C4-2B (cell line): ENCODE data around the gene DIPK1A.

Source experiments
- H3K27ac ChIP-seq: fragments of 450-650 bp; 2 replicates; pipeline ENCODE4 v1.5.1; 2017
- CTCF ChIP-seq: fragments of 450-650 bp; conservative IDR thresholded peaks from 2 replicates; pipeline ENCODE4 v1.5.1; 2017; ENCODE audit warnings: mild to moderate bottlenecking
- ZFX ChIP-seq: fragments of 450-650 bp; IDR thresholded peaks from 2 replicates; pipeline ENCODE4 v1.6.1; 2017

Gene DIPK1A

DNA sequence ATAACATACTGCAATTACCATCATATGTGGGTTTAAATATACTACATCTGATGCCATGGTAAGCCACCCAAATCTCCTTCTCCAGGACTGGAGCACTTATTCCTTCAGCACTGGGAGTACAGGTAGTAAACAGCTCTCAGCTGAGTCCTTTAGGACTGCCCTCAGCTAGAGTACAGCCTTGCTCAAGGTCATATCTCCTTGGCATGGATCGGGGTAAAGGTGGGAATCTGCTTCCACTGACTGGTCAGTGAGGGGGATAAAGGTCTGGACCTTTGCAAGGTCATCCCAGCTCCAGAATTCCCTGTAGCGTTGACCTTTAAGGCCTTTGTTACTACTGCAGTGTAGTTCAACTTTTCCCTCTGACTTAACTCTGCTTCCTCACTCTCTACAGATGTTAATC, 90.7 kb downstream of the DIPK1A start:
- TF ChIP-seq ZFX: no peak
- no peak for TF ChIP-seq CTCF
- no peak overlapping the region for H3K27ac ChIP-seq

DNA sequence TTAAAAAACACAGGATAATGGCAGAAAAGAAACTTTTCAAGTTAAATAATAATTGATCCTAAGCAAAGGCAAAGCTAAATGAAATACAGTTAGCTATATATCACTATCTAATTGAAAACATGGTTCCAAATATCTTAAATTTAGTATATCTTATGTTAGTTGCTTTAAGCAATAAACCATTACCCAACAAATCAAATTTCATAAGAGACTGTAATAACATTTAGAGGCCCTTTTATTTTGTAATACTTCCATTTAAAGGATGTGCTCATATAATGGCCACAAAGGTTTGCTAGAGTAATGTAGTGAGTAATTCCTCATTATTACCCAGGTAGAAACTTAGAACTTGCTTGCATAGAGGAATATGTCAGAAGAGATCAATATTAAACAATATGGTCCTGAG, 97.1 kb downstream of the DIPK1A start:
- H3K27ac ChIP-seq: no peak overlapping the region
- no peak for TF ChIP-seq ZFX
- no peak for TF ChIP-seq CTCF

DNA sequence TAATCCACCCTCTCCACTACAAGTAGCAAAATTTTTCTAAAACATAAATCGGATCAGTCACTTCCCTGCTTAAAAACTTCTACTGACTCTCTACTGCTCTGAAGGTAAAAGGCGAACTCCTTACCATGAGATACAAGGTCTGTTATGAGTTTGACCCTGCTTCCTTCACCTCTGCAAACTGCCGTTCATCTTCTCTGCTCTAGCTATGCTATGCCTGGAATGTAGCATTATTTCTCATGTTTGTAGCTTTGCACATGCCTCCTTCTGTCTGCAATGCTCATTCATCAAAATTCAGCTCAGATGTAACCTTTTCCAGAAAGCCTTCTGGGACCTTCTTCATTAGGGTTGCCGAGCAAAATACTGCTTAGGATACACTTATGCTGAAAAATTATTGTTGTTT, 98.7 kb downstream of the DIPK1A start:
- no peak for TF ChIP-seq CTCF
- no peak for TF ChIP-seq ZFX

DNA sequence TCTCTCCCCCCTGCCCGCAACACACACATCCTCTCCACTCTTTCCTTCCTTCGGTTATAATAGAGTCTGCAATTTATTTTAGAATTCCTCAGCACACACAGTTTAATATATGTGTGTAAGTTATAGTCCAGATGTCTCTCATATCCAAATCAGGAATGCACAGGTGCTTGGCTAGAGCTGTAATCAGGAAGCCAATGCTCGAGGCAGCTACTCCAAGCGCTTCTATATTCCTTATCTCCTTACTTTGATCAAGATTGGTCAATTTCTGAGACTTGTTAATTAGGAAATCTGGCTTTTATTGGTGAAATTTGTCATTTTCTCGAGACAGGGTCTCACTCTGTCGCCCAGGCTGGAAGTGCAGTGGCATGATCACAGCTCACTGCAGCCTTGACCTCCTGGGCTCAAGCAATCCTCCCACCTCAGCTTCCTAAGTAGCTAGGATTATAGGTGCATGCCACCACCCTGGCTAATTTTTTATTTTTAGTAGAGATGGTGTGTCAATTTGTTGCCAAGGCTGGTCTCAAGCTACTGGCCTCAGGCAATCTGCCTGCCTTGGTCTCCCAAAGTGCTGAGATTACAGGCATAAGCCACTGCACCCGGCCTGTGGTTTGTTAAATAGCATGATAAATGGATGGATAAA, 101.7 kb downstream of the DIPK1A start:
- TF ChIP-seq CTCF: no peak; the same call in 1 of the 2 replicates
- no peak for TF ChIP-seq ZFX

More for the DNA sequence above, 98.7 kb downstream of the DIPK1A start:
- H3K27ac ChIP-seq: no peak overlapping the region

GRCh38 chr1:92858564-92859399, 102.5 kb downstream of the DIPK1A start:
- TF ChIP-seq ZFX (no peak), CTCF (peak; percentile 96)
- H3K27ac ChIP-seq: no peak overlapping the region

More for the DNA sequence above, 101.7 kb downstream of the DIPK1A start:
- no peak overlapping the region for H3K27ac ChIP-seq

- TF ChIP-seq CTCF (no peak), ZFX (no peak)
- H3K27ac ChIP-seq: no peak overlapping the region
Measured at GRCh38 chr1:92857817-92858216, 103.4 kb downstream of the DIPK1A start.

DNA sequence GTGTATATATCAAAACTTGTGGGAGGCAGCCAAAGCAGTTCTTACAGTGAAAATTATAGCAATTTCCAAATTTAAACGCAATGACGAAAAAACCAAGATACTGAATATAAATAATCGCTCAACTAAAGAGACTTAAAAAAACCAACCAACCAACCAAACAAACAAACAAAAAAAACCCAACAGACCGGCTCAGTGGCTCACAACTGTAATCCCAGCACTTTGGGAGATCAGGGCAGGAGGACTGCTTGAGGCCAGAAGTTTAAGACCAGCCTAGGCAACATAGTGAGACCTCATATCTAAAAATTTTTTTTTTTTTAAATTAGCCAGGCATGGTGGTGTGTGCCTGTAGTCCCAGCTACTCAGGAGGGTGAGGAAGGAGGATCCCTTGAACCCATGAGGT, 106.0 kb downstream of the DIPK1A start:
- H3K27ac ChIP-seq: no peak overlapping the region
- TF ChIP-seq ZFX (no peak), CTCF (no peak)
